GM18870 (cell line): Measurements from ENCODE around the gene SLC3A2.
"Not testable (repeated sequence)": the region's sequence is repeated elsewhere in the genome, so short reads cannot be mapped to it uniquely, and the experiment has no call there.

ENCODE experiments used
- ATAC-seq: cut with Tn5 transposase; IDR thresholded peaks from one replicate; pipeline ENCODE4 v1.9.1; 2021; ENCODE audit warnings: moderate library complexity; ENCODE audit not compliant: unreplicated experiment

The SLC3A2 gene

DNA sequence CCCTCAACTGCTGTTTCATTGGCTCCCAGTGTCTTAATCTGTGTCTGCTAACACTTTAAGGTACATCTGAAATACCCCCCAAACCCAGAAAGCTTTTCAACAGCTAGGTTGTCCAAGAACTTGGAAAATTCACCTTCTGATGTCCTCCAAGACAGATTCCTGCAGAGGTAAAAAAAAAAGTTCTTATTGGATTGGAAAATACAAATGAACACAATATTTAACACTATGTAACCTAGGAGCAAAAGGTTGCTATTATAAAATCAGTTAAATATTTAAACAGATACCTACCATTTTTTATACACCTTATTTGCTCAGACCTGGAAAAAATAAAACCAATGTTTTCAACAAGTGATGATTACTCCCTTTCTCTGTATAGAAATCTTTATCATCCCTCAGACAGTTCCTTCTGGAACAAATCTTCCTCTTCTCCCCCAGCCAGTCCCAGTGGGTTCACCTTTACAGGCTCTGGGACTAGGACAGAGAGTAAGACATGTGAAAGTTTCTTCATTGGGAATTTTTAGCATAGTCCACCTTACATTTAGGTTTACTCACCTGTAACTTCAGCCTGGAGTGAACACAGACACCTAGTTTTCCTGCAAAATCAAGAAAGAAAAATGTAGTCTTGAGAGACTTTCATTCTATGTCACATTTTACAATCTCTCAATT is 28.0 kb upstream of the SLC3A2 start:
- no peak for ATAC-seq

DNA sequence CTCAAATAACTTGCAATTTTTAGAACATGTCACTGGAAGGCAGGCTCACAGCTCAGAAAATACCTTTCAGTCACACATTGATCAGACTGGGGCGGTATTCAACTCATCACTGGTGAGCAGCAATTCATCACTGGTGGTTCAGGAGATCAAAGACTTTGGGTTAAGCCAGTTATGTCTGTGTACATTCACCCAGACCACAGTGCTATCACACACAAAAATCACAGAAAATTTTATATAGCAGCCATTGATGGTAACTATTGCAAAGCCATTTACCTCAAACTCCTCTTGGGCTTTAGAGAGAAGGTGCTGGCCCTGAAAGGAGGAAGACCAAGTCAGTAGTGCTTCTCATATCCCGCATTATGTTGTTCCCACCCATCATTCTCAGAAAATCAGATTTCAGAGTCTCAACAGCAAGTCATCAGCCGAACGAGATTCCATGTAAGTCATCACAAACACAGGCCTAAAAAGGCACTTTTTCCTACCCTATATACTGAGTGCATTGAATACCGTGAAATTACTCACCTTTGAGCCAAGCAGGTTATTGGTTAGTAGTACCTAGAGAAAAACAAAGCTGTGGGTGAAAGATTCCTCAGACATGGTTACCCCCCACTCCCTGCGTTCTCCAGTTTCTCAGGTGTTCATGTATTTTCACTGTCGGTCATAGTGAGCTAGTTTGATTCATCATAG is 27.3 kb upstream of the SLC3A2 start:
- ATAC-seq, result no peak

DNA sequence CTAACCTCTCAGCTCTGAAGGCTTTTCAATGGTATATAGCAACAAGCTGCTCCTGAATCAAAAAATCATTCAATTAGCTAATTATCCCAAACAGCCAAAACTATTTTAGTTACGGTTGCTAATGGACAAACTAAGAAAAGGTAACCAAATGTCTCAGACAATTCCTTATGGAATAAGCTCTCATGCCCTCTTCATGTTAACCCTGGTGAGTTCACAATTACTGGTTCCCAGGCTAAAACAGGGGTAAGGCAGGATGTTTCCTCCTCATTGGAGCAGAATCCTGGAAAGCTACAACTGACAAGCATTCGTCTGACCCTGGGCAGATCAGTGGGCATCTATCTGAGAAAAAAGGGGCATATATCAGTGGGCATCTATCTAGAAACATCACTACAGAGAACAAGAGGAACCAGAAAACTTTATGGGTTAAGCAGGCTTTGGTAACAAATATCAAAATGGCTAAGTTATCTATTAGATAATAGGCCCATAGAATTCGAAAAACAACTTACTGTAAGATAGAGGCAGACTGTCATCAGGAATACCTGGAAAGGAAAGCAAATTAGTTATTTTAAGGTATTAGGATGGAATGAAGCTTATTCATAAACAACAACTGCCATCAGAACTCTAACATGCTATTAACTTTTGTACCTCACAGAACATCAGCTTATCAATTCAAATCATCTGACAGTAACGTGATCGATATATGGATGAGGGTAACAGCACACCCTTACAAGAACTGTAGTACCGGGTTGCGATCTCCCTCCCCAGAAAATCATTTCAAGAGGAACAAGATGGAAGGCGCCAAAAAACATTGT is 26.5 kb upstream of the SLC3A2 start:
- ATAC-seq, result no peak

DNA sequence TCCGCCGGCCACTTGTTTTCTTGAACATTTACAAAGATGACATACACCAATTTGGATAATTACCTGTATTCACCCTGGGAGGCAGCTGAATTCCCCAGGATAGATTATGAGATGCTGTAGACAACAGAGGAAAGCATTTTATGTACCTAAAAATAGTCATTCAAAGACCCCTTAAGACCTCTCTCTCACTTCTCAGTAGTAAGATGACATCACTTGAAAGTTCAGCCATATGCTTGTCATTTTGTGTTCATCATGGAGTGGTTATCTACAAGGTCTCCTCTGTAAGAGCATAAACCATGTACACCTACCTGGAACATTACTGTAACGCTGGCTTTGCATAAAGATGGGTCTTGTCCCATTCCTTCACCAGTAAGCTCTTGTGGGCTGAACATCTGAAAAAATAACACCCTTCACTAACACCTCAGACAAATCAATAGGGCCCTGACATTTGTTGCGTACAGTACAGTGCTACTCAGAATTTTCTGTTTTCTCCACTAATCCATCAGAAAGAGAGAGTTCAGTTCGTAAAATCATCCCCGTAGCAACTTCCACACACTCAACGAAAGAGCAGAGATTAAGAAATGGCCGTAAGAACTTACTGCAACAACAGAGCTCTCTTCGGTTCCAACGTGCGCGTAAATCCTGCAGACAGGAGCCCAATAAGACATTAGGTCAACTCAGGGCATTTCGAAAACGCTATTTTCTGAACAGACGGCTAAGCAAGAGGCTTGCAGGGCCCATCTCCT is 25.7 kb upstream of the SLC3A2 start:
- no peak for ATAC-seq

DNA sequence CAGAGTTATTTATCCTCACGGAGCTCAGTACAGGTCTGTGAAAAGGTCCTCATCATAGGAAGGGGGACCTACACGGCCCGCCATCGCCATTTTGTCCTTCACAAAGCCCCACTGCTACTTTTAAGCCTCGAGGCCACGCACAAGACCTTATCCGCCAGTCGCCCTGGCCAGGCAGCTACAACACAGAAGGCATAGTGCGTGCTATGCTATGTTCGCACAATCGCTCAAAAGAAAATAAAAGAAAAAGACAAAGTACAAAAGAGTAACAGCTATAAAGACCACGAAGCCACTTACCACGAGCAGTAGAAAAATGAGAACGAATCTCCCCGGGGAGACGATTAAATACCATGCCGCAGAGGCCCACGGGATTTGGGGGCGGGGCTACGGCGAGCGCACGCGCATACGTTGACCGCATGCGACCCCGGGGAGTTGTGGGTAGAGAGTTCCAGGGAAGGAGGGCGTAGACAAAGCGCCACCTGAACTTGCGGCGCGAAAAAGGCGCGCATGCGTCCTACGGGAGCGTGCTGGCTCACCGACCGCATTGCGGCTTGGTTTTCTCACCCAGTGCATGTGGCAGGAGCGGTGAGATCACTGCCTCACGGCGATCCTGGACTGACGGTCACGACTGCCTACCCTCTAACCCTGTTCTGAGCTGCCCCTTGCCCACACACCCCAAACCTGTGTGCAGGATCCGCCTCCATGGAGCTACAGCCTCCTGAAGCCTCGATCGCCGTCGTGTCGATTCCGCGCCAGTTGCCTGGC is 24.9 kb upstream of the SLC3A2 start:
- peak; percentile 87 for ATAC-seq

DNA sequence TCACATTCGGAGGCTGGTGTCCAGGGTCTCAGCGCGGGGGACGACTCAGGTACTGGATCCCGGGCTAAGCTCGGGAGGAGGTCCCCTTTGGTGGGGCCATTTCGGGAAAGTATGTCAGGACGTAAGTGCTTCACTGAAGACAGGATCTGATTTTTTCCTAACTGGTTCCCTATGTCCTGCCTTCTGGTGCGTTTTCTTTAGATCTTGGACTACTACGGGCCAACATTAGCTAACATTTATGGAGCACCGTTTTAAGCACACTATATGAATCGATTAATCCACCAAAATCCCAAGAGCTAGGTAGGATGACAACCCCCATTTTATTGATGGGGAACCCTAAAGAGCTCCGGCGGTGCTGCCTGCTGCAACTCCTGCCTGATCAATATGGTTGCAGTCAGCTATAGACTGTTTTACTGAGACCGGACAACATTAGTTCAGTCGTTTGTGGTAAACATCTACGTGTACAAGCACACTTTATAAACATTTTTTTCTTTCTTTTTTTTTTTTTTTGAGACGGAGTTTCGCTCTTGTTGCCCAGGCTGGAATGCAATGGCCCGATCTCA is 24.3 kb upstream of the SLC3A2 start:
- ATAC-seq, result no peak

DNA sequence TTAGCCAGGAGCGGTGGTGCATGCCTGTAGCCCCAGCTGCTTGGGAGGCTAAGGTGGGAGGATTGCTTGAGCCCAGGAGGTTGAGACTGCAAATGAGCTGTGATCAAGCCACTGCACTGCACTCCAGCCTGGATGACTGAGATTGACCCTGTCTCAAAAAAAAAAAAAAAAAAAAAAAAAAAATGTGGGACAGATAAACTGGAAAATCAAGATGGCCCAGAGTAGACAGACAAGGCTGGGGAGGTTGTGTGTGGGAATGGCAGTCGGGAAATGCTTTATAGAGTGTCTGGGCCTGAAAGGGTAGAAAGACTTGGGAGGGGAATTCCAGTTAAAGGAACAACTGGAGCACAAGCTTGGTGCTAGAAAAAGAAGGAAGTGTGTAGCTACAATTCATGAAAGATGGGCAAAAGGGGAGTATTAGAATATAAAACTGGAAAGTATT is 23.1 kb upstream of the SLC3A2 start:
- no peak for ATAC-seq

DNA sequence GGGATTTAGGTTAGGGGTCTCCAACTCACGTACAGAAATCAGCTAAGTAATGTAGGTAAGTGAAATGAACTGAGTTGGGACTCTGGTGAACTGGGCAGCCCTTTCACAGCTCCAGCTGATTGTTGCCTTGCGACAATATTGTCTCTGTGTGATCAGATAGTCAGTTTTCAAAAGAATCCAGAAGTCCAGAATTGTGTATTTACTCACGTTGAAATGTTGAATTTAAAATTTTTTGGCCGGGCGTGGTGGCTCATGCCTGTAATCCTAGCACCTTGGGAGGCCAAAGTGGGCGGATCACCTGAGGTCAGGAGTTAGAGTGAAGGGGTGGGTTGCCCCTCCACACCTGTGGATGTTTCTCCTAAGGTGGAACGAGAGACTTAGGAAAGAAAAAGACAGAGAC is 22.5 kb upstream of the SLC3A2 start:
- no peak for ATAC-seq

DNA sequence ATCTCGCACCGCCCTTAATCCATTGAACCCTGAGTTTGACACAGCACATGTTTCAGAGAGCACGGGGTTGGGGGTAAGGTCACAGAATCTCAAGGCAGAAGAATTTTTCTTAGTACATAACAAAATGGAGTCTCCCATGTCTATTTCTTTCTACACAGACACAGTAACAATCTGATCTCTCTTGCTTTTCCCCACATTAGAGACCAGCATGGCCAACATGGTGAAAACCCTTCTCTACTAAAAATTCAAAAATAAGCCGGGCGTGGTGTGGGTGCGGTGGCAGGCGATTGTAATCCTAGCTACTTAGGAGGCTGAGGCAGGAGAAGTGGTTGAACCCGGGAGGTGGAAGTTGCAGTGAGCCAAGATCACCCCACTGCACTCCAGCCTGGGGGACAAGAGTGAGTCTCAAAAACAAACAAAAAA is 21.4 kb upstream of the SLC3A2 start:
- not testable (repeated sequence) for ATAC-seq

DNA sequence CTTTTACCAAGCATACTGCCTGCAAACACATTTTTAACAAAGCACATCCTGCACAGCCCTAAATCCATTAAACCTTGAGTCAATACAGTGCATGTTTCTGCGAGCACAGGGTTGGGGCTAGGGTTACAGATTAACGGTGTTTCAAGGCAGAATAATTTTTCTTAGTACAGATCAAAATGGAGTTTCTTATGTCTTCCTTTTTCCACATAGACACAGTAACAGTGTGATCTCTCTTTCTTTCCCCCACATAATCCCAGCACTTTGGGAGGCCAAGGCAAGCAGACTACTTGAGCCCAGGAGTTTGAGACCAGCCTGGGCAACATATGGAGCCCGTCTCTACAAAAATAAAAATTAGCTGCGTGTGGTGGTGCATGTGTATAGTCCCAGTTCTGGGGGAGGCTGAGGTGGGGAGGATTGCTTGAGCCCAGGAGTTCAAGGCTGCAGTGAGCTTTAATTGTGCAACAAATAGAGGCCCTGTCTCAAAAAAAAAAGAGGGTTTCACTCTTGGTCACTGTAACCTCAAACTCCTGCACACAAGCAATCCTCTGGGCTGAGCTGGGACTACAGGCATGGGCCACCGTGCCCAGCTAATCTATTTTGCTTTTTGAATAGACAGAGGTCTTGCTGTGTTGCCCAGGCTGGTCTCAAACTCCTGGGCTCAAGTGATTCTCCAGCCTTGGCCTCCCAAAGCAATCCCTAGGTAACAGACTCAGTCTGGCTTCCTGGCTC is 19.7 kb upstream of the SLC3A2 start:
- ATAC-seq, result no peak

DNA sequence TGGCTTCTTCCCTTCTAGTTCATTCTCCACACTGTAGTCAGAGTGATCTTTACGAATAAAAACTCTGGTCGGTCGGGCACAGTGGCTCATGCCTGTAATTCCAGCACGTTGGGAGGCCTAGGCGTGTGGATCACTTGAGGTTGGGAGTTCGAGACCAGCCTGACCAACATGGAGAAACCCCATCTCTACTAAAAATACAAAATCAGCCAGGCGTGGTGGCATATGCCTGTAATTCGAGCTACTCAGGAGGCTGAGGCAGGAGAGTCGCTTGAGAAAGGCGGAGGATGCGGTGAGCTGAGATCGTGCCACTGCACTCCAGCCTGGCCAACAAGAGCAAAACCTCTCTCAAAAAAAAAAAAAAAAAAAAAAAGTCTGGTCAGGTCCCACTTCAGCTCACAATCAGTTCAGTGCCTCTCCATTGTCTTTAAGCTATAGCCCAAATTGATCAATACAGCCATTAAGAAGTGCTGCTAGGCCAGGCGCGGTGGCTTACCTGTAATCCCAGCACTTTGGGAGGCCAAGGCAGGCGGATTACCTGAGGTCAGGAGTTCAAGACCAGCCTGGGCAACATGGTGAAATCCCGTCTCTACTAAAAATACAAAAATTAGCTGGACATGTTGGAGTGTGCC is 19.0 kb upstream of the SLC3A2 start:
- not testable (repeated sequence) for ATAC-seq

DNA sequence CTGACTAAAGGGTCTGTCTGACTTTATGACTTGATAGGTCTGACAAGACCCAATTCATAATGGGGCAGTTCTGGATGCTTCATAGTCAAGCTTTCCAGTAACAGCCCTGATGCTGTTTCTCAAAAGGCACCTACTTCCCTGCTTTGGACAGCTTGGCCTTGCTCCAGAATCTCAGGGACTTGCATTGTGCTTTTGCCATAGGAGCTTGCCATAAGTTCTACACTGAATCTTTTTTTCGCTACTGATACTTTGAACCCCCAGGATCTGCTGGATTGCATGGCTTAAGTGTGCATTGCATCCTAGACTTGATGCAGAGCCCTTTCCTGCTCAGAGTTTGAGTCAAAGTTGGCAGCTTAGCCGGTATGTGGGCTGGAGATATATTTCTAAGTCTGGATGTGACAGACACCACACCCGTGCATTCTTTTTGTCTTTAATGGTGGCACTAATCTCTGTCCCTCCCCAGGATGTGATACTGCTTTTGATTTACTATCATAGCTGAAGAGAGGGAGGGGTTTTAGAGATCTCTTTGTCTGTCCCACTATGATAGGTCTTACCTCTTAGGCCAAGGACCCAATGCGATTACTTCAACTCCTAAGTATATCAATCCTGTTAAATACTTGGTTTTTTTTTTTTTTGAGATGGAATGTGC is 16.9 kb upstream of the SLC3A2 start:
- ATAC-seq, result no peak

DNA sequence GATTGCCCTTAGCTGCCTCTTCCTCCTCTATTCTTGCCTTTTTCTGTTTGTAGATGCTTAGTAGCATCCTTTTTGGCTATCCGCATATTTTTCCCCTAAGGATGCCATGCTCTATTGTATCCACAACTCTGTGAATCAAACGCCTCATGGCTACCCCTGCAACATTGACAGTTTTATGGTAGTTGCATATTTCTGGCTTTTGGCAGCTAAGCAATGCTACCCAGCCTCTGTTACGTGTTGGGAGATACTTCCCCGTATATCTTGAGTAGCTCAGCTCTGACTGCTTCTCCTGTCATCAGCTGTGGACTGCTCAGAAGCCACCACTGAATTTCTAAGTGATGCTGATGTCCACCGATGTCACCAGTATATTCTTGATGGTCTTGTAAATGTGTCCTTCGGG is 15.1 kb upstream of the SLC3A2 start:
- ATAC-seq, result no peak

DNA sequence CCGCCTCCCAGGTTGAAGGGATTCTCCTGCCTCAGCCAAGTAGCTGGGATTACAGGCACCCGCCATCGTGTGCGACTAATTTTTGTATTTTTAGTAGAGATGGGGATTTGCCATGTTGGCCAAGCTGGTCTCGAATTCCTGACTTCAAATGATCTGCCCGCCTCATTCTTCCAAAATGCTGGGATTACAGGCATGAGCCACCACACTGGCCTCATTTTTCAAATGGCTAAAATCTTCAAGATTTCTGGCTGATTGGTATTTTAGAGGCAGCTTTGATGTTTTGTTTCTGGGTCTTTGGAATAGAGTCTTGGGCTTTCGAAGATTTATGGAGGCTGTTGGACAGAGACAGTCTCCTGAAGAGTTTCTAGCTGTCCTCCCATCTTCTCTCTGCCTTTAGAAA is 5.8 kb upstream of the SLC3A2 start:
- no peak for ATAC-seq

DNA sequence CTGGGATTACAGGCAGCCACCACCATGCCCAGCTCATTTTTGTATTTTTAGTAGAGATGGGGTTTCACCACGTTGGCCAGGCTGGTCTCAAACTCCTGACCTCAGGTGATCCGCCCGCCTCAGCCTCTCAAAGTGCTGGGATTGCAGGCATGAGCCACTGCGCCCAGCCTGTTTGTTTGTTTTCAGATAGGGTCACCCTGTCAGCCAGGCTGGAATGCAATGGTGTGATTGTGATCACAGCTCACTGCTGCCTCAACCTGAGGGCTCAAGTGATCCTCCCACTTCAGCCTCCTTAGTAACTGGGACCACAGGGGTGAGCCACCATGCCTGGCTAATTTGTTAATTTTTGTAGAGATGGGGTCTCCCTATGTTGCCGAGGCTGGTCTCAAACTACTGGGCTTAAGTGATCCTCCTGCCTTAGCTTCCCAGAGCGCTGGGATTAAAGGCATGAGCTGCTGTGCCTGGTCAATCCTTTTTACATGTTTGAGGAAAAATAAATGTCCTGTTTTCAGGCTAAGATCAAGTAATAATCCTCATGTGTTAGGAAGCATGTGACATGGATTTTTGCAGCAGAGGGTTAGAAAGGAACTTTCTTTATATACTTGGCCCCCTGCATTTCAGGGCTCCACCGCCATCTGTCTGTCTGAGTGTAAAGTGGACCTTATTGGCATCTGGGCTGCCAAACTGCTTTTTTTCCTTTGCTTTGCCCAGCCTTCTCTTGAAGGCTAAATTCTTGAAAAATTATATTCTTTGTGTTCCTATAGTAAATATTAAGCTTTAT is 4.8 kb upstream of the SLC3A2 start:
- no peak for ATAC-seq

DNA sequence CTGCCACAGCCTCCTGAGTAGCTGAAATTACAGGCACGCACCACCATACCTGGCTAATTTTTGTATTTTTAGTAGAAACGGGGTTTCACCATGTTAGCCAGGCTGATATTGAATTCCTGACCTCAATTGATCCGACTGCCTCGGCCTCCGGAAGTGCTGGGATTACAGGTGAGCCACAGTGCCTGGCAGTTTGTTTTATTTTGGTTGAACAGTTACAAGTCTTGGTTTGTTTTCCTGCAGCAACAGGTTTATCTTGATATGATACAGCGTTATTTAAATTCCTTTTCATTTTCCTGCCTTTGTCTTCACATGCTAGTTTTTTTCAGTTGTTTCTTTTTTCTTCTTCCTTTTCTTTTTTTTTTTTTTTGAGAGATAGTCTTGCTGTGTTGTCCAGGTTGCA is 4.0 kb upstream of the SLC3A2 start:
- ATAC-seq, result no peak

DNA sequence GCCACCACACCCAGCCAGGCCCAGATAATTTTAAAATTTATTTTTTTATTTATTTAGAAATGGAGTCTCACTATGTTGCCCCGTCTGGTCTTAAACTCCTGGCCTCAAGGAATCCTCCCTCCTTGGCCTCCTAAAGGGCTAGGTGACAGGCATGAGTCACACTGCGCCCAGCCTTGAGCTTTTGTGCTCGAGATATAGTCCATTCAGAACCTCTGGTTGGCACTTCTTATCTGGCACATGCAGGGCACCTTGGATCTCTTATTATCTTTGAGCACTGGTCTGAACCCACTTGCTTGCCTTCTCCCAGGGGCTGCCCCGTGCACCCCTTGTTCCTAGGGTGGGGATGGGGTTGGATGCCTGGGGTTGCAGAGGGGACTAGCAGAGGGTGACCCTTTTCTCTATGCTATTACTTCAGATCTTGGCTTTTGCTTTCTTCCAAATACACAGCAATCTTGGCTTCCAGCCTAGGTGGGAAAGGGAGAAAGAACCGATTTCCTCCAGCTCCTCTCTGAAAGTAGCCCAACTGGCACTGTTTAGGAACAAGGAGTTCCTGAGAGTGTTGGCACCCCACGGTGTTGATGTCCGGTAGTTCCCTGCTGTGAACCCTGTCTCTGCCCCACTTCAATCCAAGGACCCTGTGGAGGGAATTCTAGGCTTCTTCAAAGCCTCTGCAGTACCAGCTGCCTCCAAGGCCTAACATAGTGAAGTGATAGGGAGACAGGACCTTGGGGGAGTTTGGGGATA is 1.3 kb upstream of the SLC3A2 start:
- no peak for ATAC-seq
